WTC11 (cell line): Measurements from ENCODE around the gene ACTR6. TPM values are rescaled to one million over a fixed set of nuclear protein-coding genes. Genes with fewer than 3 reads are reported as not detected.
A peak's percentile ranks its signal among the peaks of the same experiment; 100 is the strongest.
"Not testable (repeated sequence)": the region's sequence is repeated elsewhere in the genome, so short reads cannot be mapped to it uniquely, and the experiment has no call there.

ENCODE experiments used
- ATAC-seq: fragments of 200-7000 bp; cut with Tn5 transposase; 2 replicates; pipeline ENCODE4 v1.10.0; 2021; ENCODE audit warnings: mild to moderate bottlenecking, moderate library complexity
- CTCF ChIA-PET: fragments of 300-600 bp; sonication (Branson Sonifier 250); formaldehyde crosslinking; loops from one replicate; lab custom pipeline; 2021; ENCODE audit warnings: antibody characterized with exemption; lab: Charles Lee
- POLR2A ChIA-PET: fragments of 350-600 bp; sonication (Branson Sonifier 250); formaldehyde crosslinking; loops from one replicate; lab custom pipeline; 2021; ENCODE audit warnings: antibody characterized with exemption; lab: Charles Lee
- DNase-seq: peaks from one replicate; pipeline ENCODE4 v3.0.0; 2021; ENCODE audit warnings: low spot score
- H3K27ac Mint-ChIP-seq: 2 replicates; pipeline ENCODE4 v1.8.0; 2021; ENCODE audit warnings: mixed read lengths
- H3K27me3 Mint-ChIP-seq: 2 replicates; pipeline ENCODE4 v1.8.0; 2021; ENCODE audit warnings: low read depth, mild to moderate bottlenecking, moderate library complexity, mixed read lengths
- H3K36me3 Mint-ChIP-seq: 2 replicates; pipeline ENCODE4 v1.8.0; 2021; ENCODE audit warnings: mixed read lengths
- H3K4me1 Mint-ChIP-seq: 2 replicates; pipeline ENCODE4 v1.8.0; 2022; ENCODE audit warnings: mixed read lengths
- H3K4me3 Mint-ChIP-seq: 2 replicates; pipeline ENCODE4 v1.8.0; 2021; ENCODE audit warnings: mild to moderate bottlenecking, moderate library complexity, mixed read lengths
- H3K9me3 Mint-ChIP-seq: 2 replicates; pipeline ENCODE4 v1.8.0; 2021; ENCODE audit warnings: mixed read lengths
- AR ChIP-seq: fragments of 250-450 bp; sonication (Bioruptor Pico); IDR thresholded peaks from 2 replicates; pipeline ENCODE4 v1.9.0; 2021; ENCODE audit warnings: mild to moderate bottlenecking
- ATF2 ChIP-seq: sonication (generic); formaldehyde crosslinking; IDR thresholded peaks from 2 replicates; pipeline ENCODE4 v1.8.1; 2022; ENCODE audit warnings: low read depth, missing genetic modification reagents, borderline replicate concordance
- CDX4 ChIP-seq: fragments of 250-450 bp; sonication (Bioruptor Pico); IDR thresholded peaks from 2 replicates; pipeline ENCODE4 v1.9.0; 2021; ENCODE audit warnings: moderate library complexity, mild to moderate bottlenecking, inconsistent platforms, borderline replicate concordance
- E2F1 ChIP-seq: sonication (generic); formaldehyde crosslinking; IDR thresholded peaks from 2 replicates; pipeline ENCODE4 v1.8.0; 2022; ENCODE audit warnings: mild to moderate bottlenecking, missing genetic modification reagents
- ERG ChIP-seq: fragments of 250-450 bp; sonication (Bioruptor Pico); IDR thresholded peaks from 2 replicates; pipeline ENCODE4 v1.8.0; 2021; ENCODE audit warnings: mild to moderate bottlenecking
- ETV6 ChIP-seq: sonication (generic); formaldehyde crosslinking; IDR thresholded peaks from 2 replicates; pipeline ENCODE4 v1.8.1; 2022; ENCODE audit warnings: mild to moderate bottlenecking, missing genetic modification reagents
- GRHL2 ChIP-seq: fragments of 250-450 bp; sonication (Bioruptor Pico); IDR thresholded peaks from 2 replicates; pipeline ENCODE4 v1.8.0; 2022; ENCODE audit warnings: mild to moderate bottlenecking, moderate library complexity; ENCODE audit not compliant: insufficient replicate concordance, severe bottlenecking
- HMGA2 ChIP-seq: fragments of 250-450 bp; sonication (Bioruptor Pico); IDR thresholded peaks from 2 replicates; pipeline ENCODE4 v1.4.0; 2021; ENCODE audit warnings: mild to moderate bottlenecking, moderate library complexity
- MXD4 ChIP-seq: fragments of 250-450 bp; sonication (Bioruptor Pico); IDR thresholded peaks from 2 replicates; pipeline ENCODE4 v1.8.0; 2021; ENCODE audit warnings: mild to moderate bottlenecking, moderate library complexity, borderline replicate concordance
- NFYB ChIP-seq: sonication (generic); formaldehyde crosslinking; conservative IDR thresholded peaks from 2 replicates; pipeline ENCODE4 v1.8.0; 2022; ENCODE audit warnings: low read depth, missing genetic modification reagents
- NR1H2 ChIP-seq: sonication (generic); formaldehyde crosslinking; IDR thresholded peaks from 2 replicates; pipeline ENCODE4 v1.9.0; 2021; ENCODE audit warnings: mild to moderate bottlenecking, moderate library complexity, missing genetic modification reagents
- RELA ChIP-seq: sonication (generic); formaldehyde crosslinking; IDR thresholded peaks from 2 replicates; pipeline ENCODE4 v1.8.1; 2022; ENCODE audit warnings: missing genetic modification reagents, mild to moderate bottlenecking, borderline replicate concordance
- TEAD1 ChIP-seq: sonication (generic); formaldehyde crosslinking; IDR thresholded peaks from 2 replicates; pipeline ENCODE4 v1.8.0; 2022; ENCODE audit warnings: mild to moderate bottlenecking, missing genetic modification reagents
- TEAD4 ChIP-seq: sonication (generic); formaldehyde crosslinking; IDR thresholded peaks from 2 replicates; pipeline ENCODE4 v1.8.0; 2022; ENCODE audit warnings: mild to moderate bottlenecking, missing genetic modification reagents
- USF2 ChIP-seq: sonication (generic); formaldehyde crosslinking; IDR thresholded peaks from 2 replicates; pipeline ENCODE4 v1.8.1; 2023; ENCODE audit warnings: mild to moderate bottlenecking, missing genetic modification reagents, moderate library complexity
- ZBTB21 ChIP-seq: sonication (generic); formaldehyde crosslinking; IDR thresholded peaks from 2 replicates; pipeline ENCODE4 v1.8.1; 2023; ENCODE audit warnings: mild to moderate bottlenecking, missing genetic modification reagents, borderline replicate concordance
- ZNF121 ChIP-seq: sonication (generic); formaldehyde crosslinking; IDR thresholded peaks from 2 replicates; pipeline ENCODE4 v1.8.0; 2023; ENCODE audit warnings: missing genetic modification reagents
- ZNF138 ChIP-seq: sonication (generic); formaldehyde crosslinking; conservative IDR thresholded peaks from 2 replicates; pipeline ENCODE4 v1.8.1; 2022; ENCODE audit warnings: mild to moderate bottlenecking, moderate library complexity, missing genetic modification reagents
- total RNA-seq: library from RNA; stranded (reverse); gene quantifications from 3 replicates; pipeline ENCODE4 v1.2.3, GENCODE V29; 2021

Gene ACTR6
- total RNA-seq, 1 experiment from 2014 or later = 37.6 TPM

- TF ChIP-seq RELA (CRISPR knock-in tag) (no peak), NFYB (CRISPR knock-in tag) (no peak), HMGA2 (no peak), ETV6 (no peak), MXD4 (no peak), AR (CRISPR knock-in tag) (no peak)
These were observed 12.6 kb upstream of the ACTR6 start (continued) for GRCh38 chr12:100187857-100188519.

- H3K4me1 Mint-ChIP-seq, ATAC-seq, H3K27me3 Mint-ChIP-seq, CTCF ChIA-PET, H3K4me3 Mint-ChIP-seq, POLR2A ChIA-PET, DNase-seq, H3K9me3 Mint-ChIP-seq: not testable (repeated sequence)
- H3K36me3 Mint-ChIP-seq = peaks cover 29% of the 10 kb centered on the region
- H3K27ac Mint-ChIP-seq = peak overlapping the region; percentile 36
These were observed 11.6 kb upstream of the ACTR6 start for GRCh38 chr12:100188888-100189635.

- Mint-ChIP-seq H3K36me3 (peaks cover 34% of the 10 kb centered on the region), H3K27me3 (no peaks in the 10 kb centered on the region), H3K27ac (peak overlapping the region; percentile 36), H3K4me3 (no peak overlapping the region), H3K9me3 (peaks cover 8% of the 10 kb centered on the region), H3K4me1 (no peaks in the 10 kb centered on the region)
- ATAC-seq (no peak), DNase-seq (no peak)
- POLR2A ChIA-PET = no interaction called here
- CTCF ChIA-PET = no interaction called here
- TF ChIP-seq CDX4 (CRISPR knock-in tag) (no peak), TEAD4 (no peak), TEAD1 (CRISPR knock-in tag) (no peak), E2F1 (CRISPR knock-in tag) (no peak), NR1H2 (CRISPR knock-in tag) (no peak), GRHL2 (CRISPR knock-in tag) (no peak), ERG (CRISPR knock-in tag) (no peak), ZNF121 (CRISPR knock-in tag) (no peak), ZNF138 (CRISPR knock-in tag) (no peak), AR (CRISPR knock-in tag) (no peak), ZBTB21 (CRISPR knock-in tag) (no peak), USF2 (no peak), ATF2 (CRISPR knock-in tag) (no peak)
These were observed 10.8 kb upstream of the ACTR6 start for GRCh38 chr12:100189636-100190394.
